ENCODE measurements around the gene ZNF362. TPM values are rescaled to one million over a fixed set of nuclear protein-coding genes. Genes with fewer than 3 reads are reported as not detected.

The ZNF362 gene
- 0.96 and 1.3 TPM in 2 replicates for total RNA-seq

GRCh38 chr1:33256471-33257206 is at the start of gene ZNF362:
Gene ZNF362, plus strand, starts transcription at chr1:33256492. Its CDS starts 14,083 bp downstream, at chr1:33270575.

GRCh38 chr1:33320619-33321165 is 64.4 kb downstream of the ZNF362 start, which contains the start of gene A3GALT2:
Gene A3GALT2, minus strand, starts transcription at chr1:33321098. Its CDS starts 0 bp downstream, at chr1:33321098.

Other genes starting within 250 kb of the ZNF362 start
- 225 and 302 TPM in 2 replicates for gene AK2, start 219.6 kb upstream of the ZNF362 start, total RNA-seq
- 3.0 and 4.3 TPM in 2 replicates for gene AZIN2, start 175.3 kb upstream of the ZNF362 start, total RNA-seq
- gene TRIM62, start 74.4 kb upstream of the ZNF362 start, total RNA-seq = 1.1 and 1.7 TPM in 2 replicates
- not detected in 2 replicates for gene A3GALT2, start 64.6 kb downstream of the ZNF362 start, total RNA-seq
- 38.4 and 70.8 TPM in 2 replicates for gene PHC2, start 174.6 kb downstream of the ZNF362 start, total RNA-seq
- gene ZSCAN20, start 216.2 kb downstream of the ZNF362 start, total RNA-seq = 7.2 and 8.1 TPM in 2 replicates